Brain microvascular endothelial cell (primary cell): ENCODE results near the gene IRS1.

Experiments used
- DNase-seq: peaks from one replicate; pipeline ENCODE4 v3.0.0-alpha.2; 2020
- H3K27ac ChIP-seq: fragments of 250-450 bp; sonication (Bioruptor Pico); 2 replicates; pipeline ENCODE4 v1.5.1; 2020; ENCODE audit warnings: mild to moderate bottlenecking, moderate library complexity
- H3K27me3 ChIP-seq: fragments of 250-450 bp; sonication (Bioruptor Pico); replicated peaks from 2 replicates; pipeline ENCODE4 v1.5.1; 2020; ENCODE audit warnings: mild to moderate bottlenecking
- H3K36me3 ChIP-seq: fragments of 250-450 bp; sonication (Bioruptor Pico); replicated peaks from 2 replicates; pipeline ENCODE4 v1.5.1; 2020; ENCODE audit warnings: mild to moderate bottlenecking
- H3K4me3 ChIP-seq: 2 replicates; pipeline ENCODE4 v1.5.1; 2011; ENCODE audit warnings: low read depth, mild to moderate bottlenecking, control low read depth, low read length, moderate library complexity
- in situ Hi-C: cut with HindIII; loops from 2 replicates; pipeline ENCODE4 v1.10.0; 2017; ENCODE audit warnings: low sequenced_read_pairs, low pct_ligation_motif_present
- TF ChIP-seq, protein P1 (sequence below): IDR thresholded peaks from 2 replicates; pipeline ENCODE4 v1.5.1; 2011; ENCODE audit warnings: low read depth, mild to moderate bottlenecking, moderate library complexity, low read length, control low read depth, inconsistent platforms; ENCODE audit errors: missing control alignments

Gene IRS1

DNA sequence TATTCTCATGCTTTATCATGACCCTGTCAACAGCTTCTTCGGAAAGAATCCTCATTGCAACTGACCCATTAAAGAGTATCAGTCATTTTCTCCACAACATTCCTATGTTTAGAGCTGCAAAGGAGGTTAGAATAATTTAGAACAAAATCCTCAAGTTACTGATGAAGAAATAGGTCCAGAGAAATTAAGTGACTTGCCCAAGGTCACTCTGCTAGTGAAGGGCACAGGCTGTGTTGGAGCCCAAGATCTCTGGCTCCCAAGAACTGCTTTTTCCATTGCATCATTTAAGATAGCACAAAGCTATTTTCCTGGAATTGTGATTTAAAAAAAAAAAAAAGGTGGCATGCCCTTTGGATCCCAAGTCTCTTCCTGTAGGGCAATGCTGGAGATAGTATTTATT, 9.6 kb downstream of the IRS1 start:
- H3K27ac ChIP-seq, result no peak overlapping the region
- H3K36me3 ChIP-seq, result no peaks in the 10 kb centered on the region
- no peaks in the 10 kb centered on the region for H3K27me3 ChIP-seq
- in situ Hi-C loops, result no loop called here
- TF ChIP-seq, protein P1, sequence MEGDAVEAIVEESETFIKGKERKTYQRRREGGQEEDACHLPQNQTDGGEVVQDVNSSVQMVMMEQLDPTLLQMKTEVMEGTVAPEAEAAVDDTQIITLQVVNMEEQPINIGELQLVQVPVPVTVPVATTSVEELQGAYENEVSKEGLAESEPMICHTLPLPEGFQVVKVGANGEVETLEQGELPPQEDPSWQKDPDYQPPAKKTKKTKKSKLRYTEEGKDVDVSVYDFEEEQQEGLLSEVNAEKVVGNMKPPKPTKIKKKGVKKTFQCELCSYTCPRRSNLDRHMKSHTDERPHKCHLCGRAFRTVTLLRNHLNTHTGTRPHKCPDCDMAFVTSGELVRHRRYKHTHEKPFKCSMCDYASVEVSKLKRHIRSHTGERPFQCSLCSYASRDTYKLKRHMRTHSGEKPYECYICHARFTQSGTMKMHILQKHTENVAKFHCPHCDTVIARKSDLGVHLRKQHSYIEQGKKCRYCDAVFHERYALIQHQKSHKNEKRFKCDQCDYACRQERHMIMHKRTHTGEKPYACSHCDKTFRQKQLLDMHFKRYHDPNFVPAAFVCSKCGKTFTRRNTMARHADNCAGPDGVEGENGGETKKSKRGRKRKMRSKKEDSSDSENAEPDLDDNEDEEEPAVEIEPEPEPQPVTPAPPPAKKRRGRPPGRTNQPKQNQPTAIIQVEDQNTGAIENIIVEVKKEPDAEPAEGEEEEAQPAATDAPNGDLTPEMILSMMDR, result no peak
- H3K4me3 ChIP-seq, result no peak overlapping the region
- DNase-seq, result no peak

DNA sequence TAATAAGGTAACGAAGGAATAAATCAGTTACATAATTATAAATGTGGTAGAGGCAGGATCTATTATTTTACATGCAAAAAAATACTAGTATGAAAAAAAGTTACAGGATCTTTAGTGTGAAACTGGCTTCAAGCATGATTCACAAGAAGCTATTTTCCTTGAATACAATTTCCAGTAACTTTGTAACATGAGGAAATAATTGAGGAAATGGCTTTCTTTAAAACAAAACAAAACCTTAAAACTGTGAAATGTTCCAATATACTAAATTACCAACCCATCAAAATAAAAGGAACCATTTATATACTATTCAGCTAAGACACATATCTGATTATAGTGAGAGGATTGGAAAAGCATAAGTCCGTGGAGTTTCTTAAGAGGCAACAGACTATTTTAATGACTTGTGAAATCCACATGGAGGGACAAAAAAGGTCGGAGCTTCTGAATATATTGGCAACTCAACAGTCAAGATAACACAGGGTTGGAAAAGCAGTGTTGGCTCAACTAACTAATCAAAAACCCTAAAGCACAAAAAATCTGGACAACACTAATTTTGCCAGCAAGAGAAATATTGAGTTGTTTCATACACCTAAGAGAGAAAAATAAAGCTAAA, 10.6 kb downstream of the IRS1 start:
- H3K27me3 ChIP-seq, result no peaks in the 10 kb centered on the region
- H3K27ac ChIP-seq, result no peak overlapping the region
- DNase-seq, result no peak
- H3K4me3 ChIP-seq, result no peak overlapping the region
- no peaks in the 10 kb centered on the region for H3K36me3 ChIP-seq
- in situ Hi-C loops, result no loop called here
- TF ChIP-seq, protein P1, result no peak

DNA sequence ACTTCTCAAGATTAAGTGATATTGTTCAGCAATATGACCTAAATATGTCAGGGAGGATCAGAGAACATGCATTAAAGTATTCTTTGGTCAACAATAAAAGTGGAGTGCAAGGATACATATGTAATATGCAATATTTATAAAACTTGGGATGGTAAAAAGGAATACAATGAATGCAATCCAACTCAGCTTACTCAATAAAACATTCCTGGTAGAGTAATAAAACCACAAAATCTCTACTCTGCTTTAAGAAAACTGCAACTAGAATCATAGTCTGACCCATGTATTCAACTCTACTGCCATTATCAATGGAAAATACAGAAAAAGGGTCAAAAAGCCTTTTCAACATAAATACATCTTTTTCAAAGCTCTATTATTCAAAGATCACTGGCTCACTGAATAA, 11.6 kb downstream of the IRS1 start:
- Histone ChIP-seq H3K27ac (no peak overlapping the region), H3K36me3 (no peaks in the 10 kb centered on the region), H3K27me3 (no peaks in the 10 kb centered on the region), H3K4me3 (no peak overlapping the region)
- TF ChIP-seq, protein P1, result no peak
- no peak for DNase-seq
- in situ Hi-C loops, result no loop called here

DNA sequence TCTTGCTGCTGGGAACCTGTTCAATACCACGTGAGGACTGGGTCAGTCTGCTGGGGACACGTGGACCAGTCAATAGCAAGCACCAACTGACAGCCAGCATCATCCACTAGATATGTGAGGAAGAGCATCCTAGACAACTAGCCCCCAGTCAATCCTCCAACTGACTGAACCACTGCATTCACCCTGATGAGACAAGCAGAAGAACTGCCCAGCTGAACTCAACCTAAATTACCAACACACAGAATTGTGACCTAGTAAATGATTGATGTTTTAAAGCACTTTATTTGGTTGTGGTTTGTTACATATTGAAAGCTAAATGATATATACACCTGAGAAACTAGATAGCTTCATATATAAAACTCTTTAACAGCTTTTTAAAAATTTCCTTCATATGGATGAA, 15.7 kb downstream of the IRS1 start:
- Histone ChIP-seq H3K4me3 (no peak overlapping the region), H3K27me3 (no peaks in the 10 kb centered on the region), H3K27ac (no peak overlapping the region), H3K36me3 (no peaks in the 10 kb centered on the region)
- DNase-seq, result no peak
- TF ChIP-seq, protein P1, result no peak
- in situ Hi-C loops, result no loop called here

DNA sequence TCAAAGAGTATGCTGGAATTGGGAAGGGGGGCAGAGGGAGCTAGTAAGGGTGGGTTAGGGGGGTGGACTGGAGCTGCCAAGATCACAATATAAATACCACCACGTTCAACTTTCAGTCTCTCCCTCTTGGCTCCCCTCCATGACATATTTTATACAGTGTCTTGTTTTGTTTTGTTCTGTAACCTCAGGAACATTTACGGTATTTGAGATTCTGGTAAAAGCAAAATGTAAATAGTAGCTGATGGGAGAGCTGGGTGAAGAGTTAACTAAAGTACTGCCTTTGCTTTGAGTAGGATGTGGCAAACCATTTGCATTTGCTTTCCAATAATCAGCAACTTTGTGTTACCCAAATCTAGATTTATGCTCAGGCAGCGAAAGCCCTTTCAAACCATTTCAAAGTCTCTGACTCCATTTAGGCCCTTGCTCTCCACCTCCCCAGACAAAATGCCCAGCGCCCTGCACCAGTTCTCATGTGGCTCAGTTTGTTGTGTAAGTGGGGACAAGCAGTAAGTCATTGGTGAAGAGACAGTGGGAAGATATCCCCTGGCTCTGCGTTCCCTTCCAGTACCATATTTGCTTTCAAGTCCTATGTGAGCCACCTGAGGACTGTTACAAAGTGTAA, 17.4 kb downstream of the IRS1 start:
- in situ Hi-C loops, result no loop called here
- H3K27ac ChIP-seq, result peak overlapping the region; percentile 11
- peak; percentile 79 for DNase-seq
- H3K27me3 ChIP-seq, result no peaks in the 10 kb centered on the region
- TF ChIP-seq, protein P1, result no peak
- H3K36me3 ChIP-seq, result no peaks in the 10 kb centered on the region
- no peak overlapping the region for H3K4me3 ChIP-seq

DNA sequence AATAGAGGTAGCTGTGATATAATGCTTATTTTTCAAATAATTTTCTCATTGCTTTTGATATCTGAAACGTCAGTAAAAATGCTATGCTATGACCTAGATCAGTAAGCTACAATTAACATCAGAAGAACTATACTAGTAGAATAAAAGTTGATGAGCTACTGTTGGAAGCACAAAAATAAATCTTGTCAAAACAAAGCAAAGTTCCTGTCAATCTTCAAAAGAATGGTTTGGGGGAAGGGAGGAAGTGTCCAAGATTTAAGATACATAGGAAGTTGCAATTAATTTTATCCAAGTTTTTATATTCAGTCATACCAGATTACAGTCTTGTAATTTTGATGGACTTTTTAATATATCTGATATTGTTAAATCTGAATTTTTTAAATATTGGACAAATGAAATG, 19.2 kb downstream of the IRS1 start:
- Histone ChIP-seq H3K27me3 (no peaks in the 10 kb centered on the region), H3K27ac (no peak overlapping the region), H3K4me3 (no peak overlapping the region), H3K36me3 (no peaks in the 10 kb centered on the region)
- TF ChIP-seq, protein P1, result no peak
- no peak for DNase-seq
- in situ Hi-C loops, result no loop called here
